BE2C (cell line): ENCODE data around the gene FSTL3.

Experiments
- DNase-seq: peaks from one replicate; pipeline ENCODE4 v3.0.0-alpha.2; 2020
- H3K27me3 ChIP-seq: fragments of 250-450 bp; sonication (Bioruptor Pico); 2 replicates; pipeline ENCODE4 v1.5.1; 2020; ENCODE audit warnings: mild to moderate bottlenecking
- H3K36me3 ChIP-seq: fragments of 250-450 bp; sonication (Bioruptor Pico); 2 replicates; pipeline ENCODE4 v1.5.1; 2020; ENCODE audit warnings: mild to moderate bottlenecking
- H3K4me1 ChIP-seq: fragments of 250-450 bp; sonication (Bioruptor Pico); 2 replicates; pipeline ENCODE4 v1.5.1; 2020
- H3K4me3 ChIP-seq: 2 replicates; pipeline ENCODE4 v1.5.1; 2011; ENCODE audit warnings: low read depth, low read length
- H3K9me3 ChIP-seq: fragments of 250-450 bp; sonication (Bioruptor Pico); 2 replicates; pipeline ENCODE4 v1.5.1; 2020
- TF ChIP-seq, protein P1 (sequence below): IDR thresholded peaks from 2 replicates; pipeline ENCODE4 v1.5.1; 2012; ENCODE audit warnings: mild to moderate bottlenecking, low read depth, low read length

The FSTL3 gene

DNA sequence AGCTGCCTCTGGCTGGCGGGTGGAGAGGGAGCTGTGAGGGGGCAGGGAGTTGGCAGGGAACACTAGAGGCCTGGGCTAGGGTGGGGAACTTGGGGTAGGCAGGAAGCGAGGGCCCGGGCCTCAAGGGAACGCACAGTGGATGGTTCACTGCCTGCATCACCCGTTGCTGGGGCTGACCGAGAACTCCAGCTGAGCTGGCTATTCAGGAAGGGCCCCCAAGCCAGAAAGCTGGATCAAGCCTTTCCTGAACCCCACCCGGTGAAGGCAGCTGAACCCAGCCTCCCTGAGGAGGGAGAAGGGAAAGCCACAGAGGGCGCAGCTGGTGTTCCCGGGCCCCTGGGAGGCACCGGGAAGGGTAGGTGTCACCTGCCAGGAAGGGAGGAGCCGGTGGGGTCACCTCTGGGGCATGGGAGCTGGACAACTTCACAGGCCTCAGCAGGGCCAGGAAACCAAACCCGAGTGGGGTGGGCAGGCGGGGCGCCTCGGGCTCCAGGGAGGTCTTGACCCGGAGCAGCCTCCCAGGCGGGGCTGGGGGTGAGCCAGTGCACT lies 46.4 kb downstream of the FSTL3 start:
- Histone ChIP-seq H3K9me3 (no peaks in the 10 kb centered on the region), H3K4me3 (no peak overlapping the region), H3K27me3 (no peaks in the 10 kb centered on the region)

DNA sequence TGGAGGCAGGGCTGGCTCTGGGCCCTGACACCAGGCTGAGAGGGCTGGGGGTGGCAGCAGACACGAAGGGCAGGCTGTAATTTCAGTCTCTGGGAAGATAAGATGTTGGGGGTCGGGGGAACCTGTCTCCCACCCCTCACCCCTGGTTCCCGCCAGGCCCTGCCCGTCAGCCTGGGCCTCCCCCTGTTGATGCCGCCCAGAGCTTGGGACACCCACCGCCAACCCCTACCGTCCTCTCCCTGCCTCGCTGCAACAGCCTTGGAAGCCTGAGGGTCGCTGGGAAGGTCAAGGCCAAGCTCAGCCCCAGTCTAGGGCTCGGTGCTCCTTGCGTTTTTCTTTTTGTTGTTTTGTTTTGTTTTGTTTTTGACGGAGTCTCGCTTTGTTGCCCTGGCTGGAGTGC lies 47.1 kb downstream of the FSTL3 start:
- Histone ChIP-seq H3K27me3 (no peaks in the 10 kb centered on the region), H3K4me3 (no peak overlapping the region), H3K36me3 (no peaks in the 10 kb centered on the region), H3K4me1 (peaks cover 7% of the 10 kb centered on the region), H3K9me3 (no peaks in the 10 kb centered on the region)
- no peak for DNase-seq
- TF ChIP-seq, protein P1, sequence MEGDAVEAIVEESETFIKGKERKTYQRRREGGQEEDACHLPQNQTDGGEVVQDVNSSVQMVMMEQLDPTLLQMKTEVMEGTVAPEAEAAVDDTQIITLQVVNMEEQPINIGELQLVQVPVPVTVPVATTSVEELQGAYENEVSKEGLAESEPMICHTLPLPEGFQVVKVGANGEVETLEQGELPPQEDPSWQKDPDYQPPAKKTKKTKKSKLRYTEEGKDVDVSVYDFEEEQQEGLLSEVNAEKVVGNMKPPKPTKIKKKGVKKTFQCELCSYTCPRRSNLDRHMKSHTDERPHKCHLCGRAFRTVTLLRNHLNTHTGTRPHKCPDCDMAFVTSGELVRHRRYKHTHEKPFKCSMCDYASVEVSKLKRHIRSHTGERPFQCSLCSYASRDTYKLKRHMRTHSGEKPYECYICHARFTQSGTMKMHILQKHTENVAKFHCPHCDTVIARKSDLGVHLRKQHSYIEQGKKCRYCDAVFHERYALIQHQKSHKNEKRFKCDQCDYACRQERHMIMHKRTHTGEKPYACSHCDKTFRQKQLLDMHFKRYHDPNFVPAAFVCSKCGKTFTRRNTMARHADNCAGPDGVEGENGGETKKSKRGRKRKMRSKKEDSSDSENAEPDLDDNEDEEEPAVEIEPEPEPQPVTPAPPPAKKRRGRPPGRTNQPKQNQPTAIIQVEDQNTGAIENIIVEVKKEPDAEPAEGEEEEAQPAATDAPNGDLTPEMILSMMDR: no peak

More for the DNA sequence above, 46.4 kb downstream of the FSTL3 start:
- H3K4me1 ChIP-seq: peaks cover 8% of the 10 kb centered on the region
- no peaks in the 10 kb centered on the region for H3K36me3 ChIP-seq
- TF ChIP-seq, protein P1: no peak
- DNase-seq: no peak

DNA sequence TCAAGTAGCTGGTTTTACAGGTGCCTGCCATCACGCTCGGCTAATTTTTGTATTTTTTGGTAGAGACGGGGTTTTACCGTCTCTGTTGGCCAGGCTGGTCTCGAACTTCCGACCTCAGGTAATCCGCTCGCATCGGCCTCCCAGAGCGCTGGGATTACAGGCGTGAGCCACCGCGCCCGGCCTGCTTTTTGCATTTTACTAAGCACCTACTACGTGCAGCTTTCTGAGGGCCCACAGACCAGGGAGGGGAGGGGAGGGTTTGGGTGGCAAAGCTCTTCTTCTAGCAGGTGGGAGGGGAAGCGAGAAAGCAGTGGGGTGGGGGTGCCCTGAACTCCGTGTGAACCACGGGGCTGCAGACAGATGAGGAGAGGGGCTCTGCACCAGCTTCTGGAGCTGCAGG lies 47.5 kb downstream of the FSTL3 start:
- no peaks in the 10 kb centered on the region for H3K9me3 ChIP-seq
- no peak overlapping the region for H3K4me3 ChIP-seq
- no peak for DNase-seq
- no peaks in the 10 kb centered on the region for H3K36me3 ChIP-seq
- no peaks in the 10 kb centered on the region for H3K27me3 ChIP-seq
- H3K4me1 ChIP-seq: peaks cover 4% of the 10 kb centered on the region
- TF ChIP-seq, protein P1: no peak

DNA sequence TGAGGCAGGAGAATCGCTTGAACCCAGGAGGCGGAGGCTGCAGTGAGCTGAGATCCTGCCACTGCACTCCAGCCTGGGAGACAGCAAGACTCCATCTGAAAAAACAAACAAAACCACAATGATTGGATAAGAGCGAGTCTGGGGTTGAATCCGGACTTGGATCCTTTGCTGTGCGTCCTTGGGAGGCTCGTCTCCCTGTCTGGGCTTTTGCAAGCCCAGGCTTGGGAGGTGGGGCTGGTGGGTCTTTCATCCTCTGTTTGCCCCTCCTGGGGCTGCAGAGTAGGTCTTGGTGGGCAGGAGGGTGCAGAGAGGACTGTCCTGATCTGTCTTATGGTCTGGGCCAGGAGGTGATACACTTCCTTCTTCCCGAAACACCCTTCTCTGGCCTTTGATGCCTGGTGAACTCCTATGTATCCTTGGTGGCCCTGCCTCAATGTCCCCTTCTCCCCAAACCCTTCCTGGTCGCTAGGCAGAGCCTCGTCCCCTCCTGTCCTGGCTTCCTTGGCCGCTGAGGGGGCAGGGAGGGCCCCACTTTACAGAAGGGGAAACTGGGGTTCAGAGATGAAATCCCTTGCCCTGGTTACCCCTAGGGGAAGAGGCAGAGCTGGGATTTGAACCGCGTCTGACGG lies 49.4 kb downstream of the FSTL3 start:
- TF ChIP-seq, protein P1: no peak
- Histone ChIP-seq H3K36me3 (no peaks in the 10 kb centered on the region), H3K27me3 (no peaks in the 10 kb centered on the region), H3K4me3 (no peak overlapping the region), H3K4me1 (peaks cover 4% of the 10 kb centered on the region), H3K9me3 (no peaks in the 10 kb centered on the region)
- no peak for DNase-seq

DNA sequence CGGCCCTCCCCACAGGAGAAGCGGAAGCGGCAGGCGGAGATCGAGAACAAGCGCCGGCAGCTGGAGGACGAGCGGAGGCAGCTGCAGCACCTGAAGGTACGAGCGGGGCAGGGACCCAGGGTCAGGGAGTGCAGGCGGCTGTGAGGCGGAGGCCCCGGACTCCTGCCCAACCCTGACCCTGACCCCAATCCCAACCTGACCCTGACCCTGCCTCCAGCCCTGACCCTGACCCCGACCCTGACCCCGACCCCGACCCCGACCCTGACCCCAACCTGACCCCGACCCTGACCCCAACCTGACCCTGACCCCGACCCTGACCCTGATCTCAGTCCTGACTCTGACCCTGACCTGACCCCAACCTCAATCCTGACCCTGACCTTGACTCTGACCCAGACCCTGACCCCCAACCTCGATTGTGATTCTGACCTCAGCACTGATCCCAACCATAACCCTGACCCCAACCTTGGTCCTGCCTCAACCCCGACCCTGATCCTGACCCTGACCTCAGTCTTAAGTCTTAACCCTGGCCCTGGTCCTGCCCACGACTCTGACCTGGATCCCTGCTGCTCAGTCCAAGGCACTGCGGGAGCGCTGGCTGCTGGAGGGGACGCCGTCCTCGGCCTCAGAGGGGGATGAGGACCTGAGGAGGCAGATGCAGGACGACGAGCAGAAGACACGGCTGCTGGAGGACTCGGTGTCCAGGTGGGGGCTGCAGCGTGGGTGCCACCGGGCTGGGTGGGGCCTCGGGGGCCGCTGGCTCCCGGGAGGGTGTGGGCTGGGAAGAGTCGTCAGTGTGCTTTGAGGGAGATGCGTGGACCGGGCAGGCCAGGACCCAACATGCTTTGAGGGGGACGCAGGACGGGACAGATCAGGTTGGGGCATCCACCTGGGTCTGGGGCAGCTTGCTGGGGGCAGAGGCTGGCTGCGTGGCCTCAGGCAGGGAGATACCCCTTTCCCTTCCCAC lies 51.1 kb downstream of the FSTL3 start:
- H3K4me3 ChIP-seq: no peak overlapping the region
- no peak for DNase-seq
- H3K36me3 ChIP-seq: no peaks in the 10 kb centered on the region
- H3K9me3 ChIP-seq: no peaks in the 10 kb centered on the region
- TF ChIP-seq, protein P1: no peak
- H3K4me1 ChIP-seq: peaks cover 4% of the 10 kb centered on the region
- no peaks in the 10 kb centered on the region for H3K27me3 ChIP-seq
